GM12878 (cell line): ENCODE measurements around the gene FNTB. TPM values are rescaled to one million over a fixed set of nuclear protein-coding genes. Genes with fewer than 3 reads are reported as not detected.
A peak's percentile ranks its signal among the peaks of the same experiment; 100 is the strongest.

Experiments used
- ATAC-seq: fragments of 200-7000 bp; cut with Tn5 transposase; 3 replicates; pipeline ENCODE4 v1.9.1; 2020; ENCODE audit warnings: mild to moderate bottlenecking, moderate library complexity
- BruUV-seq: library from RNA; stranded (reverse); fragments of 400-500 nt; replicated peaks from 2 replicates; lab custom pipeline; 2021; lab: Mats Ljungman, UMichigan
- CTCF ChIA-PET: fragments of 300-600 bp; sonication (Branson Sonifier 250); formaldehyde crosslinking; extraction: SDS; loops from one replicate; lab custom pipeline; 2021; ENCODE audit warnings: inconsistent platforms; lab: Yijun Ruan, JAX
- POLR2A ChIA-PET: fragments of 350-600 bp; formaldehyde crosslinking; extraction: SDS; loops from one replicate; lab custom pipeline; 2021; ENCODE audit warnings: inconsistent platforms; lab: Charles Lee
- RAD21 ChIA-PET: fragments of 300-600 bp; sonication (Branson Sonifier 250); formaldehyde crosslinking; loops from one replicate; lab custom pipeline; 2023; ENCODE audit warnings: antibody characterized with exemption; ENCODE audit not compliant: unreplicated experiment; lab: Charles Lee
- SMC1A ChIA-PET: fragments of 300-600 bp; sonication (Branson Sonifier 250); formaldehyde crosslinking; loops from one replicate; lab custom pipeline; 2023; ENCODE audit not compliant: unreplicated experiment, uncharacterized antibody; lab: Charles Lee
- DNase-seq: peaks from one replicate; pipeline ENCODE4 v3.0.0-alpha.2; 2011; ENCODE audit warnings: low read depth, low spot score
- FAIRE-seq: peaks from 3 replicates; lab custom pipeline; 2011; peaks lifted over from hg19 to GRCh38; lab: Jason Lieb, UNC
- H2AFZ ChIP-seq: 2 replicates; pipeline ENCODE4 v1.6.0; 2011; ENCODE audit warnings: low read depth, low read length, control low read depth; ENCODE audit not compliant: control insufficient read depth
- H3K27ac ChIP-seq: 2 replicates; pipeline ENCODE4 v1.5.1; 2011; ENCODE audit warnings: control low read depth; ENCODE audit not compliant: control insufficient read depth, insufficient read depth
- H3K27me3 ChIP-seq, 2 experiments: replicated peaks in 1 of 2; 2 replicates each; pipeline versions ENCODE4 v1.6.0 to v1.6.1; 2011; ENCODE audit warnings: low read length in 1 of 2; ENCODE audit not compliant: control insufficient read depth in 2 of 2, insufficient read depth in 2 of 2
- H3K36me3 ChIP-seq, 2 experiments: 2 replicates each; pipeline ENCODE4 v1.5.1; 2011; ENCODE audit warnings: low read length in 1 of 2; ENCODE audit not compliant: control insufficient read depth in 2 of 2, insufficient read depth in 2 of 2
- H3K4me1 ChIP-seq: 2 replicates; pipeline ENCODE4 v1.6.1; 2011; ENCODE audit warnings: mild to moderate bottlenecking, low read length, moderate library complexity, mixed read lengths; ENCODE audit not compliant: control insufficient read depth, insufficient read depth
- H3K4me2 ChIP-seq: 2 replicates; pipeline ENCODE4 v1.6.0; 2011; ENCODE audit warnings: control low read depth; ENCODE audit not compliant: control insufficient read depth, insufficient read depth
- H3K4me3 ChIP-seq: fragments of 200-600 bp; sonication (generic); 2 replicates; pipeline ENCODE4 v1.5.1; 2016
- H3K79me2 ChIP-seq: 2 replicates; pipeline ENCODE4 v1.6.0; 2011; ENCODE audit warnings: low read length; ENCODE audit not compliant: control insufficient read depth, insufficient read depth
- H3K9ac ChIP-seq: 2 replicates; pipeline ENCODE4 v1.8.0; 2011; ENCODE audit warnings: low read length, control low read depth, mixed read lengths; ENCODE audit not compliant: control insufficient read depth, insufficient read depth
- H3K9me3 ChIP-seq: replicated peaks from 3 replicates; pipeline ENCODE4 v1.5.1; 2011; ENCODE audit warnings: mild to moderate bottlenecking, low read length; ENCODE audit not compliant: control insufficient read depth, insufficient read depth
- H4K20me1 ChIP-seq: 2 replicates; pipeline ENCODE4 v1.6.0; 2011; ENCODE audit not compliant: control insufficient read depth, insufficient read depth
- CBX3 ChIP-seq: fragments of 200-600 bp; sonication (generic); IDR thresholded peaks from 2 replicates; pipeline ENCODE4 v1.6.1; 2016; ENCODE audit warnings: low read depth, borderline replicate concordance
- IKZF2 ChIP-seq, 2 experiments: fragments of 450-650 bp; IDR thresholded peaks; 2 replicates each; pipeline ENCODE4 v1.6.1; 2017; ENCODE audit warnings: mild to moderate bottlenecking in 2 of 2, moderate library complexity in 2 of 2
- POU2F2 ChIP-seq: IDR thresholded peaks from 3 replicates; pipeline ENCODE4 v1.6.1; 2011; ENCODE audit warnings: low read depth, mild to moderate bottlenecking, low read length, borderline replicate concordance
- SPI1 ChIP-seq: IDR thresholded peaks from 2 replicates; pipeline ENCODE4 v1.6.1; 2011; ENCODE audit warnings: low read depth, mild to moderate bottlenecking, low read length, moderate library complexity, borderline replicate concordance; ENCODE audit not compliant: insufficient read depth
- SRF ChIP-seq, 2 experiments: IDR thresholded peaks; 2 replicates each; pipeline ENCODE4 v1.6.1; 2011; ENCODE audit warnings: low read depth in 2 of 2, low read length in 2 of 2, mild to moderate bottlenecking in 1 of 2, moderate library complexity in 1 of 2
- WGBS: methylation state at CpG from one replicate; pipeline ENCODE4 v1.1.6; 2016; ENCODE audit warnings: low lambda C conversion rate; ENCODE audit not compliant: insufficient replicate concordance, insufficient coverage; ENCODE audit errors: missing lambda C conversion rate; 5-methylcytosine and 5-hydroxymethylcytosine counted together
- in situ Hi-C: fragments of 300-500 bp; cut with MboI; formaldehyde crosslinking; loops from 9 replicates; pipeline ENCODE4 v1.14.3; 2018; ENCODE audit warnings: mixed read lengths
- intact Hi-C: fragments of 100-400 bp; cut with micrococcal nuclease; formaldehyde crosslinking; loops from one replicate; pipeline ENCODE4 v1.14.2; 2022; ENCODE audit not compliant: unreplicated experiment
- polyA plus RNA-seq, 11 experiments: library from polyadenylated mRNA; depleted of rRNA in 4 of 11; unstranded in 6 of 11; stranded (reverse) in 5 of 11; fragments of >200 nt; fragmentation: Nextera tagmentation in 4 of 11; fragmentation: Illumina TruSeq in 1 of 11; extraction: Ambion mirVana in 4 of 11; extraction: Trizol in 1 of 11; gene quantifications; 1 replicate in 1 of 11; 2 replicates in 10 of 11; pipeline versions ENCODE4 v1.2.1 to v1.2.3, GENCODE V29; 2011 to 2016; ENCODE audit warnings: inconsistent platforms in 2 of 11, missing spikeins in 2 of 11, low read depth in 1 of 11
- total RNA-seq, 4 experiments: library from RNA; depleted of rRNA in 3 of 4; stranded (reverse); fragments of >200 nt in 3 of 4; fragmentation: Illumina TruSeq in 1 of 4; extraction: Trizol in 1 of 4; gene quantifications; 2 replicates each; pipeline versions ENCODE4 v1.2.1 to v1.2.3, GENCODE V29; 2013 to 2021
- TF ChIP-seq, protein P1 (sequence below): fragments of 450-650 bp; IDR thresholded peaks from 2 replicates; pipeline ENCODE4 v1.6.1; 2016; ENCODE audit warnings: mild to moderate bottlenecking

FNTB gene
- total and polyA plus RNA-seq, 10 of the 15 experiments (the other 5 are each of a cell fraction or from before 2014, with no cell fraction given) = 10.4 to 25.1 (median 16.7) TPM

DNA sequence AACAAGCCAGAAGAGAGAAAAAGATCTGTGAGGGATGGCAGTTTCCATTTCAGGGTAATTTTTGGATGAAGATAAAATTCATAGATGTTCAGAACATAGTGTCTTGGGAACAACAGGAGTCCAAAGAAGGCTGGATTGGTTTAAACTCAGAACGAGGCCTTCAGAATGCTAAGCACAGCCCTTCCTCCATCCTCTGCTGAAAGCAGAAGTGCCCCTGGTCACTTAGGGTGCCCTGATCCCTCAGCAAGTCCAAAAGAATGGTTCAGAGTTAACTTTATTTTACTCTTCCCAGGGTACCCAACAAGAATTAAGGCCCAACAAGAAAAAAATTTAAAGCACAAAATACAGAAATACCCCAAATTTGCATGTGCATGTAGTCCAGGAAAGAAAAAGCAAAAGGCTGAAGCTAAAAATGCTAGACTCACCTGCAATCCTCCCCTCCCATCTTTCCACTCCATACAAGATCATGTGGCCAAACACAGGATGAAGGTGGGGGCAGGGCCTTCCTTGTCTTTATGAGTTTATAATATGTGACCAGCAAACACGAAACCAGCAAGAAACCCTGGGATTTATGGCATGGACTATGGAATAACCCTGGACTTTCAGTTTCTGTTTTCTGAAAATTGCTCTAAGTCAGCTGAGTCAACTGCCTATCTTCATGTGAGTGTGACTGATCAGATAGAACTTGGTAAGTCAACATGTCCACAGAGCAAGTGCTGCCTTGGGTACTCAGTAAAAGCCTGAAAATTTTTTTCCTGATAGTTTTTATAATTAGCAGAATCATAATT, 94.5 kb downstream of the FNTB start:
- Histone ChIP-seq H3K9ac (no peak overlapping the region), H3K4me1 (no peaks in the 10 kb centered on the region), H3K4me3 (no peak overlapping the region), H2AFZ (no peak overlapping the region), H4K20me1 (no peaks in the 10 kb centered on the region), H3K27me3 (no peaks in the 10 kb centered on the region), H3K36me3 (peaks cover 11 to 28% of the 10 kb centered on the region in 2 experiments), H3K79me2 (no peaks in the 10 kb centered on the region; the same call in none of the 2 replicates), H3K4me2 (no peak overlapping the region), H3K9me3 (peaks cover 5% of the 10 kb centered on the region; the same call in 2 of the 3 replicates), H3K27ac (no peak overlapping the region)
- no peak for FAIRE-seq
- TF ChIP-seq POU2F2 = no peak
- peak; percentile 4; the same call in 1 of the 2 replicates for TF ChIP-seq SPI1
- TF ChIP-seq, protein P1, sequence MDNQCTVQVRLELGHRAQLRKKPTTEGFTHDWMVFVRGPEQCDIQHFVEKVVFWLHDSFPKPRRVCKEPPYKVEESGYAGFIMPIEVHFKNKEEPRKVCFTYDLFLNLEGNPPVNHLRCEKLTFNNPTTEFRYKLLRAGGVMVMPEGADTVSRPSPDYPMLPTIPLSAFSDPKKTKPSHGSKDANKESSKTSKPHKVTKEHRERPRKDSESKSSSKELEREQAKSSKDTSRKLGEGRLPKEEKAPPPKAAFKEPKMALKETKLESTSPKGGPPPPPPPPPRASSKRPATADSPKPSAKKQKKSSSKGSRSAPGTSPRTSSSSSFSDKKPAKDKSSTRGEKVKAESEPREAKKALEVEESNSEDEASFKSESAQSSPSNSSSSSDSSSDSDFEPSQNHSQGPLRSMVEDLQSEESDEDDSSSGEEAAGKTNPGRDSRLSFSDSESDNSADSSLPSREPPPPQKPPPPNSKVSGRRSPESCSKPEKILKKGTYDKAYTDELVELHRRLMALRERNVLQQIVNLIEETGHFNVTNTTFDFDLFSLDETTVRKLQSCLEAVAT = peak; percentile 60; the same call in 1 of the 2 replicates
- 0 out of 4 replicates have a peak, but pooled peaks of 1 of the 2 experiments have one; percentile 13 for TF ChIP-seq IKZF2 (IDR thresholded peaks at IDR 0.05)
- TF ChIP-seq CBX3 = no peak
- 0 out of 4 replicates have a peak, but pooled peaks of 1 of the 2 experiments have one; percentile 28 for TF ChIP-seq SRF (IDR thresholded peaks at IDR 0.05; ENCODE audit: low read depth in 2 of 2, low read length in 2 of 2)
- ChIA-PET CTCF (interaction anchor here (0.9 to 1.0 kb wide), 2 partner anchors 16 to 97 kb away, joined by 3 read pairs; no protein-coding TSS in a partner anchor), POLR2A (no interaction called here), RAD21 (no interaction called here), SMC1A (interaction anchor here (1.9 kb wide), 1 partner anchor 18 kb away, joined by 4 read pairs; no protein-coding TSS in a partner anchor)
- in situ Hi-C loops (no loop called here), intact Hi-C loops (no loop called here)
- WGBS = 55% methylated on average over 2 of the region's 2 CpGs
- no peak for DNase-seq
- BruUV-seq = no TSS peak
- ATAC-seq = no peak
